Erythroblast (primary cell): ENCODE results near the gene INPP4A.

Source experiments
- GATA1 ChIP-seq: IDR thresholded peaks from 2 replicates; pipeline ENCODE4 v1.6.1; 2011; ENCODE audit warnings: low read depth, mild to moderate bottlenecking, control low read depth, low read length, moderate library complexity
- POLR2A ChIP-seq: IDR thresholded peaks from 2 replicates; pipeline ENCODE4 v1.6.1; 2011; ENCODE audit warnings: mild to moderate bottlenecking, low read length

DNA sequence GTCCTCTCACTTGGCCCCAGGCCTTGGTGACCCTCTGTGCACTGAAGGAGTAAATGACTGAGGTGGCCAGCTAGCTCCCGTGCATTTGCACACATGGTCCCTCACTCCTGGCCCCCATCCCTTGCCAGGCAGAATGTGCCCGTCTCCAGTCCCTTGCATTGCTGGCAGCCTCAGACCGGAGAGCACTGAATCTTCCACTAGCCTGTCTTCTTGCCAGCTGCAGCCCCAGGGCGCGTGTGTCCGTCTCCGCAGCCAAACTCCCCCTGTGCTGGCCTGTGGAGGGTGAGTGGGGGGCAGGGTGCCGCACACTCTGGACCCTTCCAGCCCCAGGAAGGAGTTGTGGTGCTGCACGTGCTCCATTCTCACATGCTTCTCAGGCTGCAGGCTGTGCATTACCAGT, 35.9 kb downstream of the INPP4A start:
- no peak for TF ChIP-seq POLR2A
- TF ChIP-seq GATA1, result no peak
